HepG2 (cell line): ENCODE data around the gene TP53I3. TPM values are rescaled to one million over a fixed set of nuclear protein-coding genes. Genes with fewer than 3 reads are reported as not detected.

Experiments used
- BCL3 ChIP-seq: sonication (generic); formaldehyde crosslinking; IDR thresholded peaks from 2 replicates; pipeline ENCODE4 v1.5.1; 2020; ENCODE audit warnings: mild to moderate bottlenecking, missing genetic modification reagents, moderate library complexity
- BRCA1 ChIP-seq: sonication (generic); formaldehyde crosslinking; IDR thresholded peaks from 2 replicates; pipeline ENCODE4 v1.4.0; 2020; ENCODE audit warnings: missing genetic modification reagents
- HDAC2 ChIP-seq: sonication (generic); formaldehyde crosslinking; IDR thresholded peaks from 2 replicates; pipeline ENCODE4 v1.4.0; 2020; ENCODE audit warnings: missing genetic modification reagents
- HOMEZ ChIP-seq: IDR thresholded peaks from 2 replicates; pipeline ENCODE4 v1.6.1; 2016; ENCODE audit warnings: low read depth
- IRF2 ChIP-seq: IDR thresholded peaks from 2 replicates; pipeline ENCODE4 v1.6.1; 2018; ENCODE audit warnings: missing genetic modification reagents, missing compliant biosample characterization
- NRL ChIP-seq: sonication (generic); formaldehyde crosslinking; IDR thresholded peaks from 2 replicates; pipeline ENCODE4 v1.5.0; 2020; ENCODE audit warnings: missing genetic modification reagents, mild to moderate bottlenecking, moderate library complexity, borderline replicate concordance
- PATZ1 ChIP-seq: sonication (generic); formaldehyde crosslinking; IDR thresholded peaks from 2 replicates; pipeline ENCODE4 v1.4.0; 2020; ENCODE audit warnings: missing genetic modification reagents
- POLR2A ChIP-seq, 2 experiments: IDR thresholded peaks; 2 replicates each; pipeline ENCODE4 v1.6.1; 2011; ENCODE audit warnings: low read depth in 2 of 2, low read length in 2 of 2, mild to moderate bottlenecking in 1 of 2, moderate library complexity in 1 of 2; ENCODE audit not compliant: insufficient read depth in 1 of 2
- RXRB ChIP-seq: IDR thresholded peaks from 2 replicates; pipeline ENCODE4 v1.6.1; 2016; ENCODE audit warnings: borderline replicate concordance, missing genetic modification reagents, missing compliant biosample characterization
- TFDP1 ChIP-seq: IDR thresholded peaks from 2 replicates; pipeline ENCODE4 v1.6.1; 2016; ENCODE audit warnings: missing compliant biosample characterization, missing genetic modification reagents, borderline replicate concordance
- TMF1 ChIP-seq: sonication (generic); formaldehyde crosslinking; IDR thresholded peaks from 2 replicates; pipeline ENCODE4 v1.8.1; 2022; ENCODE audit warnings: low read depth, missing genetic modification reagents
- TRIM24 ChIP-seq: sonication (generic); formaldehyde crosslinking; IDR thresholded peaks from 2 replicates; pipeline ENCODE4 v1.8.0; 2022; ENCODE audit warnings: mild to moderate bottlenecking, missing genetic modification reagents
- ZNF121 ChIP-seq: sonication (generic); formaldehyde crosslinking; IDR thresholded peaks from 2 replicates; pipeline ENCODE4 v1.5.0; 2020; ENCODE audit warnings: mild to moderate bottlenecking, missing genetic modification reagents
- ZNF275 ChIP-seq: sonication (generic); formaldehyde crosslinking; IDR thresholded peaks from 2 replicates; pipeline ENCODE4 v1.8.0; 2022; ENCODE audit warnings: missing genetic modification reagents, mild to moderate bottlenecking, inconsistent platforms, borderline replicate concordance
- ZNF362 ChIP-seq: sonication (generic); formaldehyde crosslinking; IDR thresholded peaks from 2 replicates; pipeline ENCODE4 v1.4.0; 2020; ENCODE audit warnings: missing genetic modification reagents, mild to moderate bottlenecking, borderline replicate concordance
- ZNF441 ChIP-seq: sonication (generic); formaldehyde crosslinking; IDR thresholded peaks from 2 replicates; pipeline ENCODE4 v1.7.0; 2021; ENCODE audit warnings: missing genetic modification reagents, borderline replicate concordance
- ZNF563 ChIP-seq: sonication (generic); formaldehyde crosslinking; IDR thresholded peaks from 2 replicates; pipeline ENCODE4 v1.8.0; 2022; ENCODE audit warnings: mild to moderate bottlenecking, moderate library complexity, missing genetic modification reagents
- polyA plus RNA-seq, 8 experiments: library from polyadenylated mRNA; depleted of rRNA in 3 of 8; stranded (reverse) in 7 of 8; unstranded in 1 of 8; fragments of >200 nt; fragmentation: Illumina TruSeq in 4 of 8; extraction: Trizol in 4 of 8; gene quantifications; 2 replicates each; pipeline versions ENCODE4 v1.2.1 to v1.2.3, GENCODE V29; 2011 to 2016; ENCODE audit warnings: low read depth in 4 of 8, missing spikeins in 1 of 8, mixed read lengths in 1 of 8; ENCODE audit not compliant: insufficient read depth in 1 of 8
- total RNA-seq, 5 experiments: library from RNA; depleted of rRNA; stranded (reverse); fragments of >200 nt; fragmentation: Illumina TruSeq; extraction: Trizol; gene quantifications; 2 replicates each; pipeline ENCODE4 v1.2.3, GENCODE V29; 2016; ENCODE audit warnings: low read depth in 1 of 5

The TP53I3 gene
- total and polyA plus RNA-seq, 2 of the 13 experiments (the other 11 are each of a cell fraction or from before 2014, with no cell fraction given) = 25.0 to 44.1 TPM

- peak; percentile 81 for TF ChIP-seq TFDP1 (CRISPR knock-in tag)
- TF ChIP-seq BRCA1 (CRISPR knock-in tag) = no peak
- peak; percentile 77; the same call in 1 of the 2 replicates for TF ChIP-seq ZNF441 (CRISPR knock-in tag)
- TF ChIP-seq BCL3 (CRISPR knock-in tag) = peak; percentile 55; the same call in 1 of the 2 replicates
- TF ChIP-seq ZNF563 (CRISPR knock-in tag) = peak; percentile 98
- TF ChIP-seq PATZ1 (CRISPR knock-in tag) = peak; percentile 26; the same call in 1 of the 2 replicates
- TF ChIP-seq IRF2 (CRISPR knock-in tag) = no peak; the same call in 1 of the 2 replicates
- peak; percentile 9; the same call in 1 of the 2 replicates for TF ChIP-seq NRL (CRISPR knock-in tag)
- peak; percentile 58 for TF ChIP-seq HDAC2 (CRISPR knock-in tag)
- TF ChIP-seq HOMEZ (CRISPR knock-in tag) = no peak; the same call in 1 of the 2 replicates
- no peak for TF ChIP-seq RXRB
- no peak for TF ChIP-seq TRIM24 (CRISPR knock-in tag)
- no peak; the same call in none of the 2 replicates for TF ChIP-seq ZNF275 (CRISPR knock-in tag)
- TF ChIP-seq ZNF121 (CRISPR knock-in tag) = peak; percentile 71
- TF ChIP-seq ZNF362 (CRISPR knock-in tag) = peak; percentile 11; the same call in 1 of the 2 replicates
- TF ChIP-seq TMF1 = peak; percentile 98; the same call in 1 of the 2 replicates
- TF ChIP-seq POLR2A (IDR thresholded peaks at IDR 0.05; ENCODE audit: insufficient read depth in 1 of 2, low read depth in 2 of 2, low read length in 2 of 2) = peak; percentile 51 to 87
Measured at GRCh38 chr2:24123195-24123921, 38.7 kb upstream of the TP53I3 start, which contains the start of the genes FAM228B and PFN4 (continued).
